GM19372 (cell line): Measurements from ENCODE around the gene LDB3.
A peak's percentile ranks its signal among the peaks of the same experiment; 100 is the strongest.
"Not testable (repeated sequence)": the region's sequence is repeated elsewhere in the genome, so short reads cannot be mapped to it uniquely, and the experiment has no call there.

ENCODE experiments used
- ATAC-seq: cut with Tn5 transposase; IDR thresholded peaks from one replicate; pipeline ENCODE4 v1.9.1; 2021; ENCODE audit warnings: mild to moderate bottlenecking, low read depth, moderate library complexity; ENCODE audit not compliant: unreplicated experiment

The LDB3 gene, protein sequence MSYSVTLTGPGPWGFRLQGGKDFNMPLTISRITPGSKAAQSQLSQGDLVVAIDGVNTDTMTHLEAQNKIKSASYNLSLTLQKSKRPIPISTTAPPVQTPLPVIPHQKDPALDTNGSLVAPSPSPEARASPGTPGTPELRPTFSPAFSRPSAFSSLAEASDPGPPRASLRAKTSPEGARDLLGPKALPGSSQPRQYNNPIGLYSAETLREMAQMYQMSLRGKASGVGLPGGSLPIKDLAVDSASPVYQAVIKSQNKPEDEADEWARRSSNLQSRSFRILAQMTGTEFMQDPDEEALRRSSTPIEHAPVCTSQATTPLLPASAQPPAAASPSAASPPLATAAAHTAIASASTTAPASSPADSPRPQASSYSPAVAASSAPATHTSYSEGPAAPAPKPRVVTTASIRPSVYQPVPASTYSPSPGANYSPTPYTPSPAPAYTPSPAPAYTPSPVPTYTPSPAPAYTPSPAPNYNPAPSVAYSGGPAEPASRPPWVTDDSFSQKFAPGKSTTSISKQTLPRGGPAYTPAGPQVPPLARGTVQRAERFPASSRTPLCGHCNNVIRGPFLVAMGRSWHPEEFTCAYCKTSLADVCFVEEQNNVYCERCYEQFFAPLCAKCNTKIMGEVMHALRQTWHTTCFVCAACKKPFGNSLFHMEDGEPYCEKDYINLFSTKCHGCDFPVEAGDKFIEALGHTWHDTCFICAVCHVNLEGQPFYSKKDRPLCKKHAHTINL

DNA sequence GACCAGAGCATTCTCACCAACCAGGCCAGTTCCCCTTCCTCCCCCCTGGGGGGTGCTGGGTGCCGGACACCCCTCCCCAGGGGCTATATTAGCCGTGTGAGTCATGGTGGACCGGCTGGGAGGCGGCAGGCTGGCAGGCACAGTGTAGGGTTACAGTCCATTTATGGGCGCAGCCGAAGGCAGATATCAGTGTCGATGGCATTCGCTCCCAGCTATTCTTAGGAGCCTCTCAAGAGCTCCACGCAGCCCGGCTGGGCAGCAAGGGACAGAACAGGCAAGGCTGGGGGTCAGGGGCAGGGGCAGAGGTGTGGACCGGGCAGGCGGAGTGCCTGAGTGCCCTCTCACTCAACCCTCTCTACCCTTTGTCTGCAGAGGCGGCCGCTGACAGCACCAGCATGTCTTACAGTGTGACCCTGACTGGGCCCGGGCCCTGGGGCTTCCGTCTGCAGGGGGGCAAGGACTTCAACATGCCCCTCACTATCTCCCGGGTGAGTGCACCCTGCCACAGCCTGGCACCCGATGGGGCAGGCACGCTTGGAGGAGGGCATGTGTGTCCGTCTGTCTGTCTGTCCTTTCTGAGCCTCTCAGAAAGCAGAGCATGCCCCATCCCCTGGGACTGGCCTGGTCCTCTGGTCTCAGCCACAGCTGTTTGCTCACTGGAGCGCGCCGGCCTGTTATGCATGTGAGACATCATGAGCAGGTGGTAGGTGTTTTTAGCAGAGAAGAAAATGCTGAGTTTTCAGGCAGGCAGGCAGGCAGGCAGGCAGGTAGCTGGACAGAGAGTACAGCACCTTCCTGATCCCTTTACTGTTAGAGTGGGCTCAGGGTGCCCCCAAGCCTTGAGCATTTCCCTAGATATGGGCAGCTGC, at the start of gene LDB3:
TSS of gene LDB3 (plus strand) at position 215 of the 869 bp plus-strand sequence. CDS start at position 396, 181 bp downstream.
- peak; percentile 62 for ATAC-seq

DNA sequence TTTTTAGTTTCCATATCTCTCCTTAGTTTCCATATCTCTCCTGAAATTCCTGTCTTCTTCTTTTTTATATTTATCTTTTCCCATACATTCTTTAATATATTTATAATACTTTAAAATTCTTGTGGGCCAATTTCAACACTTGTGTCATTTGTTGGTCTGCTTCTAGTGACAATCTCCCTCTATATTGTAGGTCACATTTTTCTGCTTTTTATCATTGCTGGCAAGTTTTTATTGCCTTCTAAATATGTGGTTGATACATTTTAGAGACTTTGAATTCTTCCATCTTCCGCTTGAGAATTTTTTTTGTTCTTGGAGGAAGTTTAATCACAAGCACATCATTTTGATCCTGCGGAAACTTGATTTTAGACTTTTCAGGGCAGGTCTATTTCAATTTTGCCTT, 40.0 kb upstream of the LDB3 start:
- ATAC-seq, result no peak

DNA sequence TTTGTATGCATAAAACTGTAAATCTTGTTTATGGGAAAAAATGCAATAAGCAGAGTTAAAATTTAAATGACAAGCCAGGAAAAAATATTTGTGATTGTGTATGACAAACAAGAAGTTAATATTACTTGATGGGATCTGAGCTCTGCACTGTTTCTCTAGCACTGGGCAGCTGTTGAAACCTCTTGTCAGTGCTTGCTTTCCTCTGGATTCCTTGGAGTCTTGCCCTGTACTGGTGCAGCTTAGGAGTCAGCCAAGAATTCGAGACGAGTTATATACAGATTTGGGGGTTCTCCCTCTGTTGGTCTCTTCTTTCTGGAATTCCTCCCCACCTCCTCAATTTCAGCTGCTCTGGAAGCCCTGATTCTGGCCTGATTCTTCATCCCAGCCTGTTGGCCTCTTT, 38.2 kb upstream of the LDB3 start:
- ATAC-seq, result no peak

DNA sequence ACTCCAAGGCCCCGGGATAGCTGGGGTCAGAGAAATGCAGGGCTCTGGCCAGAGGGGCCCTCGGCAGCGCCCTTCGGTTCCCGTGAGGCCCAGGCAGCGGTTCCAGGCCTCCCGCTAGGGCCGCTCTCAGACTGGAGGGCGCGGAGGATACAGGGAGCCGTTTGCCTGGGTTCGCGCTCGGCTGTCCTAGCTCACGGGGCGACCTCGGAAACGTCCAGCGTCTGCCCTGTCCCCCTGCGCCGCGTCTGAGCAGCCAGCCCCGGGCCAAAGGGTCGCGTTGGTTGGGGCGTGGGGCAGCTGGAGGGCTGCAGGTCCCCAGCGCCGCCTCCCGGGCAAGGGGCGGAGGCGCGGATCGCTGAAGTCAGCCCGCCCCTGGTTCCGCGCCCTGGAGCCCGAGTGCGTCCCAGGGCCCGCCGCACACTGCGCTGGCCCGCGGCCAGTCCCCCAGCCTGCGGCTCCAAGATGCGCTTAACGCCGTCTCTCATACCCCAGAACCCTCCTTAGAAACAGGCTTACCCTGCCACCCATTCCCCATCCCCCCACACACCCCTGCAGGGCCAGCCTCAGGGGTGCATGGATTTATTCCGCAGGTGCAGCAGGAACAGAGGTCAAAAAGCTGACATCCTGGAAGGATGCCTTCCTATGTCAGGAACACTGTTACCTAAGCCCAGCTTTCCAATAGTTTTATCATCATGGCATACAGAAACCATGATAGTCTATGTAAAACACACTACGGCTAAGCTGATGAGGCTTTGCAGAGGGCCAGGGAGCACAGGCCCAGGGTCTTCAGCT, 36.1 kb upstream of the LDB3 start:
- no peak for ATAC-seq

DNA sequence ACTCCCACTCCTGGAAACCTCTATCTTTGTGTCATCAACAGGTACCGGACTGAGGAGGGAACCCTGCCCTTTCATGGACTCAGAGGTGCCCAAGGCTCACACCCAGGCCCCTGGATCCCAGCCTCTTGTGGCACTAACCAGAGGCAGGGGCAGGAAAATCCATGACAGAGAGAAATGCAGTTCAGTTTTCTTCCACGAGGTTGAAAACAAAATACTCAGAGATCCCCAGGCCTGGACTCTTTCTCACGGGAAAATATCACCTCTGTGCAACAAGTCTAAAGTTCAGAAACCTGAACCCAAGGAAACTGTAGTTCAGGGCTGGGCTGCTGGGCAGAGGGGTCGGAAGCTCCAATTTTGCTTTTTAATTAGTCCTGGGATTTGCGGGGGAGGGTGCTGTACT, 35.4 kb upstream of the LDB3 start:
- ATAC-seq, result no peak

DNA sequence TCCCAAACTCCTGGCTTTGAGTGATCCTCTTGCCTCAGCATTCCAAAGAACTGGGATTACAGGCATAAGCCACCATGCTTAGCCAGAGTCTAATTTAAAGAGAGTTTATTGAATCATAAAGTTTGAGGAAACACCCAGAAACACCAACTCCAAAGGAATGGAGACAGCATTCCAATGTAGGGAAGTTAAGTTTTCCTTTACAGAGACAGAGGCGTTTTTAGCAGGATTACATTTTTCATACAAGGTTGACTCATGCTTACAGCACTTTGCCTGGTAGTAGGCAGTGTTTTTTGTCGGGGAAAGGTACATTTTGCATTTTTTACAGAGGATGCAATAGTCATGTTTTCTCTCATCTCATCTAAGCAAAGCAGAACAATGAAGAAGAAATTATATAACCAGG, 32.9 kb upstream of the LDB3 start:
- no peak for ATAC-seq

DNA sequence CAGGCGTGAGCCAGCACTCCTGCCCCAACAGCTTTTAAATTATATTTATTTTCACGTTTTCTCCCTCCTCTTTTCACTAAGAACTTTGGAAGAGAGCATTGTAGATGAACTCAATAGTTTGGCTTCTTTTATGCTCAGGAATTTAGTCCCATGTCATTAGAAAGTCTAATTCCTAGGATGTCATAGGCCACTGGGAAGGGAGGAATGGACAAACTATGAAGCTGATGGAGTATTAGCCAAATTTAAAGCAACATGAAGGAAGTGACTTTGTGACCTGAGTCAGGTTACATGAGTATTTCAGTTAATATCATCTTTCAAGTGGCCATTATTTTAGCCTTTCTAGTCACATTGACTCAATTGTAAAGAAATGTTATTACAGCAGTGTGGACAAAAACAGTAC, 32.0 kb upstream of the LDB3 start:
- ATAC-seq, result no peak

DNA sequence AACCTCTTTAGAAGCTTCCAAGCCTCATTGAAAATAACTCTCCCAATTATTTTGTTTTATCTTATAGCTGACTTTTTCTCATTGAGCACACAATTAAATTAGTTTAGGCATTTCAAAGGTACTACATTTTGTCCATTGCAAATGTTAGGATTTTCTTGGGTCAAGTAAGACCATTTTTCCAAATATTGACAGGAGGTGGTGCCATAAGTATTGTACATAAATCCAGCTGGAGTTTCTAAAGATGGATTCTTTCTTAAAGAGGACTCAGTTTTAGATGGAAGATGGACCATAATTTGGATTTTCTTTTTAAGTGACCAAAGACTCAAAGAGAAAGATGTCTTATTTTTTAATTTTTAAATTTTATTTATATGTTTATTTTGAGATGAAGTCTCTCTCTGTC, 26.3 kb upstream of the LDB3 start:
- ATAC-seq, result no peak

DNA sequence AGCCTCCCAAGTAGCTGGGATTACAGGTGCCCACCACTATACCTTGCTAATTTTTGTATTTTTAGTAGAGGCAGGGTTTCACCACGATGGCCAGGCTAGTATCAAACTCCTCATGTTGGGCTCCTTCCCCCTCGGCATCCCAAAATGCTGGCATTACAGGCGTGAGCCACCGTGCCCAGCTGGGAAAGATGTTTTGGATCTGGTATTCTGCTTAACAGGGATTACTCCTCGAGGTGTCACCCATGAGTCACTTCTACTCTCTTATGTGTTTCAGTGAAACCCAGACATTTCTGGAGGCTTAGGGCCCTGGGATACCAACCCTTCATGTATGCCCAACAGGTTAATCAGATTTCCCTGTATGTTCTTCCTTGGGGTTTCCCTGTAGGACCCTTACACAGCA, 25.8 kb upstream of the LDB3 start:
- ATAC-seq, result no peak

DNA sequence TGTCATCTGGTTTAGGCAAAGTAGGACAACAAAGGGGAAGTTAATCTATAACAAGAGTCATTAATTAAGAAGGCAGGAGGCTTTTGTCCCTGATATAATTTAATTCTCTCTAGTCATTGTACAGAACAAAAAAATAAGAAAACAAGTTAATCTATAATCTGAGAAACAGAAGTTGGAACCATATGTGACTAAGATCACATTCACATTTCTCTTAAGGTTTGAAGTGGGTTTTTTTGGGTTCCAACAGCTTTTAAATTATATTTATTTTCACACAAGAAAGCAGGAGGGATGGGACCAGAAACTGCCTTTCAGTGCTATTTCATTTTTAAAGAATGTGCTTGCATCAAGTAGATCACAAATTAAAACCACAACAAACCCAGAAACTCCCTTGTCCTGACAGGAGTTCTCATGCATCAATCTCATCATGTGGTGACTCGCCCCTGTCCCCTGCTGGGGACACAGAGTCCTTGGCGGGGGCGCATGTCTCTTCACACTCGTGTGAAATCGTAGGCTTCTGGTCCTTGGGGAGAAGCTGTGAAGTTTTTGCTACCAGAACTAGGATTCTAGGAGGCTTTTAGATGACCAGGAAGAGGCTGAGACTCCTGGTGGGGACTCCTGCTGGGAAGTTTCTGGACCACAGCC, 24.0 kb upstream of the LDB3 start:
- ATAC-seq, result peak; percentile 53

DNA sequence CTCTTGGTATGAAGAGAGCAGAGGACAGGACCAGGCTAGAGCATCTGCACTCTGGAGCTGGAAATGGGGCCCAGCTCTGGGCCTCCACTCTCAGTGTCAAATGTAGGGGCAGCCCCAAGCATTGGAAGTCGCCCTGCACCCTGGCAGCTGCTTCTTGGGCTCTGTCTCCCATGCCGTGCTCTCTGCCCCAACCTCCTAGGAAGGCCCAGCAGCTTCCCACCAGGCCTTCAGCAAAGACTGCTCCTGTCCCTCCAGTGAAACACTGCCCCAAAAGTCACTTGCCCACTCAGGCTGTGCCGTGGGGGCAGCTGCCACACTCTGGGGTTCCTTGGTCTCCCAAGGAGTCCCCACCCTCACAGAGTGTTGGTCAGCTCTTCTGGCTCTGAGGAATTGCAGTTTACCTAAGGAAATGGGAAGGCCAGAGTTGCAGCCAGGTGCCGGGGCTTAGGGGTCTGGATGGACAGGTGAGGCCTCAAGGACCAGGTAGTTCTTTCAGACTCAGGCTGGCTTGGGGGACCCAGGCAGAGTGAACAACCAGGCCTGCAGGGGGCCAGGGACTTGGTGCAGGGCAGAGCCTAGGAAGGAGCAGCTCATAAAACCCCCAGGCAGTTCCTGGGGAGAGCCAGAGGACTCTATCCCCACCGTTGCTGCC, 23.4 kb upstream of the LDB3 start:
- peak; percentile 19 for ATAC-seq

DNA sequence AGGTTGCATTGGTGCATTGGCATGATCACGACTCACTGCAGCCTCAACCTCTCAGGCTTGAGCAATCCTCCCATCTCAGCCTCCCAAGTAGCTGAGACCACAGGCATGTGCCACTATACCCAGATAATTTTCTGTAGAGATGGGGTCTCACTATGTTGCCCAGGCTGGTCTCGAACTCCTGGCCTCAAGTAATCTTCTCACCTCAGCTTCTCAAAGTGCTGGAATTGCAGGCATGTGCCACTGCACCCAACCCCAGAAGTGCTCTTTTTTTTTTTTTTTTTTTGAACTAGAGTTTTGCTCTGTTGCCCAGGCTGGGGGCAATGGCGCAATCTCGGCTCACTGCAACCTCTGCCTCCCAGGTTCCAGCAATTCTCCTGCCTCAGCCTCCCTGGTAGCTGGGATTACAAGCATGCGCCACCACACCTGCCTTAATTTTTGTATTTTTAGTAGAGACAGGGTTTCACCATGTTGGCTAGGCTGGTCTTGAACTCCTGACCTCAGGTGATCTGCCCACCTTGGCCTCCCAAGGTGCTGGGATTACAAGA, 22.6 kb upstream of the LDB3 start:
- ATAC-seq, result not testable (repeated sequence)

DNA sequence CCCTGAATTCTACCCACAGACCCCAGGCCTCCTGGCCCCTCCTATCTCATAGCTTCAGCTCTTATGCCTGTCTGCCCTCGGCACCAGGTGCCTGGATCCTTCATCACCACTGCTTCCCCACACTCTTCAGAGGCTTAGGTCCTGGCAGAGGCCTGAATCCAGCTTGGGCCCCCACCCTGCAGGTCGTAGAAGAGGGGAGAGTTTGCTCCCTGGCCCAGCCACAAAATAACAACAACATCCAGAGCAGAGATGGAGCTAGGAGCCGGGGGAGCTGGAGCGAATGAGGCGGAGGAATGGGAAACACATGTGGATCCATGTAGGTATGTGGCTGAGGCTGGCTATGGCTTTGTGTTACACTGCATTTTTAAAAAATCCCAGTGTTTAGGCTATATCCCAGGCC, 21.8 kb upstream of the LDB3 start:
- ATAC-seq, result no peak

DNA sequence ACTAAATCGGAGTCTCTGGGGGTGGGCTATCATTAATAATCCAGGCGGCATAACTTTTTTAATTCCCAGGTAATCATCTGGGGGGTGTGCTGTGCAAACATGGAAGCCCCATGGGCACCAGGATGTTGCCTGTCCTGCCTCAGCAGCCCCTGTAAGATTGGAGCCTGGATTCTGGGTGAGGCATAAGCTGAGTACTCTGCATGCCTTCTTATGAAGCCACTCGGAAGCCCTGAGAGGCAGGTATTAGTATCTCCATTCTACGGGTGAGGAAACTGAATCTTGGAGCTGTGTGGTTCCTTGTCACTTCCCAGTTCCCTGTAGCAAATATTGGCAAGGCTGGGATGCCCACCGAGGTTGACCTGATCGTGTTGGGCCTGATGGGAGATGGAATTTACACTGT, 21.4 kb upstream of the LDB3 start:
- no peak for ATAC-seq

DNA sequence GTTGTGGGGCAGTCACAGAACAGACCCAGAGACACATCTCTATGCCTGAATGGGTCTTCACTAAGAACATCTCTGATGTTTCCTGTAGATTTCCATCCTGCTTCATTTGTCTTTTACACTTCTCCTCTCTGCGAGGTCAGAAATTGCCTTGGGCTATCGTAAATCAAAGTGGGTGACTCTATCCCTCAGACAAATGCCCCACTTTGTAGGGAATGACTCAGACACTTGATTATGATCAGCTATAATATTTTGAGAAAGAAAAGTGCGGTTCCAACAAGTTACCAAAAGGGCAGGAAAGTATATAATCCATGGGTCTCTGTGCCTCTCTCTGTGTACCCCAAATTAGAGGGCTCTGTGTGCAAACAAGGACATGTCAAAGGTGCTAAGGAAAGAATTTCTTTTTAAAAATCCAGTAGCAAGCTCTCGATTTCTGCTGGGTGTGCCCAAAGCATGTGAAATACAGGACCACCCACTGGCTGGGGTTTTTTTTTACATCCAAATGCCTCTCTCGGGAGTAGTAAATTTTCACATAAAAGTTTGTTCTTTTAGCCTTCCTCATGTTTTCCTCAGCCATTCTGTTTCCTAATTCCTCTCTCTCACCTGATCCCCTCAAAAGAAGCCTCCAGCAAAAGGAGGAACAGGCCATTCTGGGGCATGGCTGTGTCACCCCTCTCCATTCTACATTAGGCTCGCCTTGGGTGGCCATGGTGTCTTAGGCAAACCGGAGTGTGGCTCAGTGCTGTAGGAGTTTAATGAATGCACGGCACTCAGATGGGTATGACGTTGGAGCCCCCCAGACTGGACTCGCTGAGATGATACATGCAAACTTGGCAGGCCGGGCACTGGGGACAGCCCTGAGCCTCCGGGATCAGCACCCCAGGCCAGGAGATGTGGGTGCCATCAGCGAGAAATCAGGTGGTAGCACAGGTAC, 20.3 kb upstream of the LDB3 start:
- ATAC-seq, result no peak

DNA sequence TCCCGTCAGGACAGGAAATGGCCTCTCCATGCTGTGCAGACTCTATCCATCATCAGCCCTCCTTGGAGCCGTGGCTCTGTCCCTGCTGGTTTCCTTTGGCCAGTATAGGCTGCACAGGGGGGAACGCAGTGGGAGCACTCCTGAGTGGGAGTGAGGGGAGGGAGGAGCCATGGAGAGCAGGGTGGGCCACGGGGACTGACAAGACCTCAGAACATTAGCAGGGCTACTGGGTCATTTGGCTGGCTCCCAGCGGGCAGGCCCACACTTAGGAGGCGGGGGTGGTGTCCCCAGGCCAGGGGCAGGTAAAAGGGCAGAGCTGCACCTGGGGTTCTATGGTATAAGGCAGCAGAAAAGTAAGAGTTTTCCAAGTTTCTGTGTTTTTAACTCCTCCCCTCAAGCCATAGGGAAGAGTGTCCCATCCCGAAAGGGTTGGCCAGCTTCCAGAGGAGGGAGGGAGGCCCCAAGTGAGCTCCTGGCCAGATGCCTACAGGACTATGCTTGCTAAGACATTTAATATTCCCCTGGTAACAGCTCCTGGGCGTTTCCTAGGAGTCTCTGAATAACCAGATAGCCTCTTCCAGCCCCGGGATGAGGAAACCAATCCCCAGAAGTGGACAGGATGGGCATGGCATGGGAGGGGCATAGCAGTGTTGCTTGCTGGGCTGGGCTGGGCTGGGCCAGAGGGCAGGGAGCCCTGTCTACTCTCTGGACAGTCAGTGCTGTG, 19.4 kb upstream of the LDB3 start:
- no peak for ATAC-seq

DNA sequence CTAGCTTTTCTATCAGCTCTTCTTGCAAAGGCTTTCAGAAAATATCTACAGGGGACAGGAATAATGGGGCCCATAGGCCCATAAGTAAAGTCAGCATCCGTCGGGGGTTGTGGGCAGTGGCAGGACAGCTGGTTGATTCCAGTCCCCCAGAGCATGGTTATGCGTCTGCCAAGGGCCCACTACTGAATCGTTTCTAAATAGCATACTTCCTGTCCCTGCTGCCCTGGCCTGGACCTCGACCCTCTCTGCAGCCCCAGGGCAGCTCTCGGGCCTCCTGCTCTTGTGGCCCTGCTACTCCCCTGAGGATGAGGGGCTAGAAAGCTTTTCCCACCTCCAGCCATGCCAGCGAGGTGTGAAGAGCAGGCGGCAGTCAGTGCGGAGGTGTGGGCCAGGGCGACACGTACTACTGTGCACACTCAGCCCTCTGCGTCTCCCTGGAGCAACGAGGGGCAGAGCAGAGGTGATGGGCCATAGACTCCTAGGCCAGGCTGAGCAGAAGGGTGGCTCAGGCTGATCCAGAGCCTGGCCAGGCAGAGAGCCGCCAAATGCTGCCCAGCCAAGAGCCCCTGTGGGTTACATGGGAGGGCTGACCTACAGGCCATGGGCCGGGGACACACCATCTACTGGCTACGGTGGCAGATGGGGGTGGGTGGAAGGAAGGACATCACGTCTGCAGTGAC, 18.7 kb upstream of the LDB3 start:
- no peak for ATAC-seq
